Fibroblast of lung (primary cell): ENCODE measurements around the gene TM4SF1.

Experiments
- EZH2 ChIP-seq: IDR thresholded peaks from 2 replicates; pipeline ENCODE4 v1.5.1; 2012; ENCODE audit warnings: low read length, control low read depth, mild to moderate bottlenecking; ENCODE audit errors: missing control alignments
- TF ChIP-seq, protein P1 (sequence below), 2 donors: IDR thresholded peaks in 1 of 2; conservative IDR thresholded peaks in 1 of 2; 1 replicate in 1 of 2; 2 replicates in 1 of 2; pipeline ENCODE4 v1.5.1; 2011 to 2012; ENCODE audit warnings: low read length in 2 of 2, control low read depth in 1 of 2, inconsistent platforms in 1 of 2, low read depth in 1 of 2, mild to moderate bottlenecking in 1 of 2

DNA sequence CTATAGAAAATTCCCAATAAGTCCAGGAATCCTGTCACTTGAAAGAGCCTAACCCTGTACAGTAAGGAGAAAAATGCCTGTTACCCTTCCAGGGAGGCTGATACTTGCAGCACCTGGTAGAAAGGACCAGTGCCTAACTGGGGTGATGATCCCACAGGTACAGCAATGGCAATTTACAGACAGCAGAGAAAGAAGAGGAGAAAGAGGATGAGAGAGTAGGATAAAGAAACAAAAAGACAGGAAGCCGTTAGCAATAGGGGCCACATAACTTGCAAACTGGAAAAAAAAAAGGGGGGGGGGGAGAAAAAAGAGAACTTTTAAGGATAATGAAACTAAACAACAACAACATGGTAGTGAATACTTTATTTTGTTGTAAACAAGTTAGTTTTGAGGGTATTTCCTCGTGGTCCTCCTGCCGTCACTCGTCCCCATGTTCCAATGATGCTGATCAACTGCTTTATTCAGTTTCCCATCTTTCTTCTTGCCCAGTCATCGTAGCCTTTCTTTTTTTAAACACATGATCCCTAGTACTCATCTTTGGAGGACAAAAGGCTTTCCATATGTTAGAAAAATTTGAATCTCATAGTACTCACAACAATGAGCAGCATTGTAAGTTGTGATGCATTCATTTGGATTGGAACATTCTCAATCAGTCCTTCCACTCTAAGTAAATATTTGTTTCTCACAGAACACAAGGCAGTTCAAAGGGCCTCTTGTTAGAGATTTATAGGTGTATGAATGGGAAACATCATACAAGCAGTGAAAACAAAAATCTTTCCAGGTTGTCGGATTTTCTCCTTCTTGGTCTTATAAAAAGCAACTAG, 8.6 kb downstream of the TM4SF1 start:
- TF ChIP-seq, protein P1, sequence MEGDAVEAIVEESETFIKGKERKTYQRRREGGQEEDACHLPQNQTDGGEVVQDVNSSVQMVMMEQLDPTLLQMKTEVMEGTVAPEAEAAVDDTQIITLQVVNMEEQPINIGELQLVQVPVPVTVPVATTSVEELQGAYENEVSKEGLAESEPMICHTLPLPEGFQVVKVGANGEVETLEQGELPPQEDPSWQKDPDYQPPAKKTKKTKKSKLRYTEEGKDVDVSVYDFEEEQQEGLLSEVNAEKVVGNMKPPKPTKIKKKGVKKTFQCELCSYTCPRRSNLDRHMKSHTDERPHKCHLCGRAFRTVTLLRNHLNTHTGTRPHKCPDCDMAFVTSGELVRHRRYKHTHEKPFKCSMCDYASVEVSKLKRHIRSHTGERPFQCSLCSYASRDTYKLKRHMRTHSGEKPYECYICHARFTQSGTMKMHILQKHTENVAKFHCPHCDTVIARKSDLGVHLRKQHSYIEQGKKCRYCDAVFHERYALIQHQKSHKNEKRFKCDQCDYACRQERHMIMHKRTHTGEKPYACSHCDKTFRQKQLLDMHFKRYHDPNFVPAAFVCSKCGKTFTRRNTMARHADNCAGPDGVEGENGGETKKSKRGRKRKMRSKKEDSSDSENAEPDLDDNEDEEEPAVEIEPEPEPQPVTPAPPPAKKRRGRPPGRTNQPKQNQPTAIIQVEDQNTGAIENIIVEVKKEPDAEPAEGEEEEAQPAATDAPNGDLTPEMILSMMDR (conservative IDR thresholded peaks at IDR 0.05 in 1 of 2, IDR thresholded peaks at IDR 0.05 in 1 of 2; ENCODE audit: low read depth in 1 of 2, low read length in 2 of 2), result no peak
- no peak for TF ChIP-seq EZH2
